Measurements from ENCODE around the gene ATG2A. TPM values are rescaled to one million over a fixed set of nuclear protein-coding genes. Genes with fewer than 3 reads are reported as not detected.

The ATG2A gene
- total and polyA plus RNA-seq, 2 of the 8 experiments (the other 6 are each of a cell fraction or from before 2014, with no cell fraction given), result 12.1 to 22.1 TPM

- FAIRE-seq (no peak), DNase-seq (ENCODE audit: low read depth in 1 of 2, low spot score in 2 of 2) (no peak)
- Histone ChIP-seq H3K27me3 (replicated peaks in 1 of 4; ENCODE audit: control insufficient read depth in 3 of 4, extremely low read depth in 1 of 4, insufficient read depth in 3 of 4, low read length in 3 of 4) (no peaks in the 10 kb centered on the region; a peak in 1 of 7 replicates), H3K23ac (ENCODE audit: insufficient read length) (no peak overlapping the region), H4K91ac (replicated peaks; ENCODE audit: insufficient read length, low read length) (no peak overlapping the region), H3K36me3 (ENCODE audit: control insufficient read depth in 2 of 4, insufficient read depth in 4 of 4, low read length in 3 of 4) (no peaks in the 10 kb centered on the region), H3K9me3 (ENCODE audit: insufficient read depth in 2 of 2, low read depth in 1 of 2, low read length in 1 of 2) (no peaks in the 10 kb centered on the region), H3K4me1 (replicated peaks in 1 of 4; ENCODE audit: control insufficient read depth in 3 of 4, insufficient read depth in 4 of 4, low read length in 3 of 4) (peaks cover 0 to 16% (median 9%) of the 10 kb centered on the region in 4 experiments; a peak in 6 of 7 replicates), H2BK12ac (ENCODE audit: low read depth, low read length) (no peak overlapping the region), H3K18ac (ENCODE audit: extremely low read depth, low read length) (no peak overlapping the region), H2BK5ac (ENCODE audit: low read depth, low read length) (no peak overlapping the region), H4K5ac (ENCODE audit: insufficient read length, low read depth, low read length) (no peak overlapping the region), H3K23me2 (ENCODE audit: low read depth, low read length) (peaks cover 5% of the 10 kb centered on the region), H2AK5ac (ENCODE audit: low read depth, low read length) (no peak overlapping the region), H3K27ac (ENCODE audit: low read depth, low read length) (no peak overlapping the region), H3K79me2 (ENCODE audit: control insufficient read depth in 1 of 2, insufficient read depth in 2 of 2, low read length in 2 of 2) (no peaks in the 10 kb centered on the region), H3K4me2 (ENCODE audit: insufficient read depth in 1 of 2, low read depth in 2 of 2, low read length in 2 of 2) (no peak overlapping the region), H3K4me3 (ENCODE audit: extremely low read depth in 1 of 4, insufficient read depth in 2 of 4, low read depth in 3 of 4, low read length in 4 of 4) (no peak overlapping the region), H3K9ac (replicated peaks in 1 of 4; ENCODE audit: extremely low read depth in 1 of 4, low read depth in 3 of 4, low read length in 3 of 4) (no peak overlapping the region), H2BK15ac (ENCODE audit: low read length) (no peak overlapping the region), H4K20me1 (replicated peaks in 1 of 2; ENCODE audit: control insufficient read depth in 1 of 2, insufficient read depth in 2 of 2, low read length in 2 of 2) (no peaks in the 10 kb centered on the region), H3K56ac (replicated peaks; ENCODE audit: insufficient read length, low read depth, low read length) (no peak overlapping the region), H2BK120ac (replicated peaks; ENCODE audit: low read depth, low read length) (no peak overlapping the region), H3K14ac (ENCODE audit: insufficient read length) (no peak overlapping the region), H3K79me1 (ENCODE audit: low read depth, low read length) (no peaks in the 10 kb centered on the region), H2AFZ (ENCODE audit: low read length) (no peak overlapping the region), H4K8ac (ENCODE audit: extremely low read depth, insufficient read depth, low read length) (peak overlapping the region; percentile 57; the same call in 1 of the 2 replicates), H2BK20ac (ENCODE audit: low read length) (no peak overlapping the region), H3K4ac (replicated peaks; ENCODE audit: insufficient read length, low read depth, low read length) (no peak overlapping the region)
- ChIA-PET POLR2A (ENCODE audit: partially characterized antibody) (interaction anchor here (0.8 to 24.6 kb wide), 2 partner anchors 26 to 149 kb away, joined by 4 to 408 read pairs; no protein-coding TSS in a partner anchor), CTCF (ENCODE audit: partially characterized antibody) (interaction anchor here (1.5 to 32.2 kb wide), 4 partner anchors 8 to 35 kb away, joined by 4 to 1058 read pairs (median 62); partner anchors contain the start of gene CDC42BPG)
- WGBS, 2 experiments (ENCODE audit: extremely low coverage in 1 of 2, insufficient coverage in 1 of 2, insufficient read length in 1 of 2, insufficient replicate concordance in 2 of 2, low coverage in 1 of 2, low lambda C conversion rate in 2 of 2, missing lambda C conversion rate in 1 of 2), result 71% methylated on average over 8 of the region's 8 CpGs; no CpG with 5 or more reads in 1 of the 2 experiments
- TF ChIP-seq RXRA (IDR thresholded peaks at IDR 0.05; ENCODE audit: insufficient read depth, low read depth, low read length), result no peak
- no peak for TF ChIP-seq NRF1 (IDR thresholded peaks at IDR 0.05; ENCODE audit: low read depth, low read length)
- no peak for TF ChIP-seq FOSL1 (IDR thresholded peaks at IDR 0.05; ENCODE audit: insufficient read depth, low read depth, low read length)
- no peak for TF ChIP-seq RNF2 (IDR thresholded peaks at IDR 0.05; ENCODE audit: borderline replicate concordance, low read depth, low read length, missing control alignments, poor library complexity, severe bottlenecking)
Observed at GRCh38 chr11:64884019-64884418, 33.0 kb downstream of the ATG2A start.
